BLaER1 treated with 17β-estradiol and CSF1 and Interleukin-3, amounts not matched to agents 10 nM and 100 nM (cell line): Measurements from ENCODE around the gene ANO2.

ENCODE experiments used
- H3K27ac ChIP-seq, 11 experiments: shearing (Covaris generic); formaldehyde crosslinking; 2 replicates each; pipeline ENCODE4 v1.8.1; 2022
- H3K27me3 ChIP-seq, 11 experiments: shearing (Covaris generic); formaldehyde crosslinking; 2 replicates each; pipeline ENCODE4 v1.8.1; 2022
- H3K36me3 ChIP-seq, 11 experiments: shearing (Covaris generic); formaldehyde crosslinking; 2 replicates each; pipeline ENCODE4 v1.8.1; 2022
- H3K4me1 ChIP-seq, 10 experiments: shearing (Covaris generic); formaldehyde crosslinking; 2 replicates each; pipeline ENCODE4 v1.8.1; 2022
- H3K4me2 ChIP-seq, 11 experiments: shearing (Covaris generic); formaldehyde crosslinking; 2 replicates each; pipeline ENCODE4 v1.8.1; 2022
- H3K4me3 ChIP-seq, 10 experiments: shearing (Covaris generic); formaldehyde crosslinking; 2 replicates each; pipeline ENCODE4 v1.8.1; 2022
- H3K9ac ChIP-seq, 11 experiments: shearing (Covaris generic); formaldehyde crosslinking; 2 replicates each; pipeline ENCODE4 v1.8.1; 2022
- H3K9me3 ChIP-seq, 11 experiments: shearing (Covaris generic); formaldehyde crosslinking; replicated peaks in 1 of 11; 2 replicates each; pipeline ENCODE4 v1.8.1; 2022
- H4K20me1 ChIP-seq, 11 experiments: shearing (Covaris generic); formaldehyde crosslinking; 2 replicates each; pipeline ENCODE4 v1.8.1; 2022
- Cebpa-rat ChIP-seq, 11 experiments: shearing (Covaris generic); IDR thresholded peaks; 2 replicates each; pipeline ENCODE4 v1.8.1; 2022

Gene ANO2

GRCh38 chr12:5746036-5746908, 198.8 kb downstream of the ANO2 start:
- Histone ChIP-seq H3K4me1 (peaks cover 0 to 24% (median 11%) of the 10 kb centered on the region in 10 experiments; a peak in 11 of 20 replicates), H4K20me1 (no peaks in the 10 kb centered on the region), H3K4me3 (no peak overlapping the region), H3K9ac (no peak overlapping the region), H3K27me3 (no peaks in the 10 kb centered on the region), H3K36me3 (no peaks in the 10 kb centered on the region), H3K4me2 (0 out of 22 replicates have a peak overlapping the region, but pooled peaks of 2 of the 11 experiments have one; percentile 1), H3K27ac (no peak overlapping the region), H3K9me3 (no peaks in the 10 kb centered on the region)
- no peak for TF ChIP-seq Cebpa-rat (IDR thresholded peaks at IDR 0.05)

- Histone ChIP-seq H3K36me3 (no peaks in the 10 kb centered on the region), H4K20me1 (no peaks in the 10 kb centered on the region), H3K4me3 (no peak overlapping the region), H3K9me3 (no peaks in the 10 kb centered on the region), H3K4me1 (peaks cover 0 to 27% (median 11%) of the 10 kb centered on the region in 10 experiments; a peak in 11 of 20 replicates), H3K4me2 (0 out of 22 replicates have a peak overlapping the region, but pooled peaks of 1 of the 11 experiments have one; percentile 1), H3K9ac (no peak overlapping the region), H3K27me3 (no peaks in the 10 kb centered on the region), H3K27ac (no peak overlapping the region)
- no peak for TF ChIP-seq Cebpa-rat (IDR thresholded peaks at IDR 0.05)
Observed at GRCh38 chr12:5745251-5745888, 199.7 kb downstream of the ANO2 start.

DNA sequence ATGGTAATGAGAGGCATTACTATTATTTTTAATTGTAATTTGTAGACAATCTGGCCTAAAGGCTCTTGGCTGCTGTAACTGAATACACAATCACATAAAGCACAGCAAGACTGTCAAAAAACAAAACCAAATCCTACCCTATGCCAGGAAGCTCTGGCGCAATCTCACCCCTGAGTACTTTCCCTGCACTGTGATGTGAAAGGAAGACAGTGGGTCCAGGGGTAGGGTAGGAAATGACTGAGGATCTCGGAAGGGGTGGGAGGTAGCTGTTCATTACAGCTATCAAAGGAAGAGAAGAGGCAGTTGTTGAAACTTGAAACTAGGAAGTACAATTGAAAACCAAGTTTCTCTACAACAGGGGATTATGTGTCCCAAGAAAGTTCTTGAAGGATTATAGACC, 202.8 kb downstream of the ANO2 start:
- Histone ChIP-seq H3K36me3 (no peaks in the 10 kb centered on the region), H3K4me2 (peak overlapping the region in 8 of 11 experiments; percentile 1 to 66 (median 41); a peak in 14 of 22 replicates), H3K4me1 (peaks cover 0 to 27% (median 11%) of the 10 kb centered on the region in 10 experiments; a peak in 11 of 20 replicates), H3K9me3 (no peaks in the 10 kb centered on the region), H3K27ac (peak overlapping the region in 5 of 11 experiments; percentile 3 to 59 (median 33); a peak in 5 of 22 replicates), H4K20me1 (no peaks in the 10 kb centered on the region), H3K4me3 (no peak overlapping the region), H3K9ac (peak overlapping the region in 1 of 11 experiments; percentile 28; a peak in 2 of 22 replicates), H3K27me3 (no peaks in the 10 kb centered on the region)
- 0 out of 22 replicates have a peak, but pooled peaks of 1 of the 11 experiments have one; percentile 12 for TF ChIP-seq Cebpa-rat (IDR thresholded peaks at IDR 0.05)

- Histone ChIP-seq H3K9me3 (no peaks in the 10 kb centered on the region), H3K4me1 (peaks cover 0 to 22% (median 9%) of the 10 kb centered on the region in 10 experiments; a peak in 11 of 20 replicates), H3K4me2 (no peak overlapping the region), H3K27ac (no peak overlapping the region), H3K4me3 (no peak overlapping the region), H3K36me3 (no peaks in the 10 kb centered on the region), H3K27me3 (no peaks in the 10 kb centered on the region), H3K9ac (no peak overlapping the region), H4K20me1 (no peaks in the 10 kb centered on the region)
- no peak for TF ChIP-seq Cebpa-rat (IDR thresholded peaks at IDR 0.05)
Observed at GRCh38 chr12:5739917-5740316, 205.1 kb downstream of the ANO2 start.

DNA sequence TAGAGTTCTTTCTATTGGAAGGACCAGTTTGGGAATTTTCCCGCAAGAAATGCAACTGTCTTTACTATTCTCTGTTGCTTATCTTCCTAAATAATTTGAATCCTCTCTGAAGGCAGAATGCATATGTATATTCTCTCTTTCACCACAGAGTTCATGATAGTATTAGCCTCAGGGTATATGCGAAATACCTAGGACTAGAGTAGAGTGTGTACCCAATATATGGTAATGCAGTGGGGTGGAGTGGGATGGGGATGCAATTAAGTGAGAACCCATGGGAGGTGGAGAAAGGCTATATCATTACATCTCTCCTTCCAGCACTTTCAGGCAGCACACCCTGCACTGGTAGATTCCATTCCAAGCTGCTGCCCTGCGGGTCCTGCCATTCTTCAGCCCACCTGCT, 207.3 kb downstream of the ANO2 start:
- H3K27me3 ChIP-seq: no peaks in the 10 kb centered on the region
- TF ChIP-seq Cebpa-rat (IDR thresholded peaks at IDR 0.05): no peak

GRCh38 chr12:5736527-5736926, 208.5 kb downstream of the ANO2 start:
- no peak for TF ChIP-seq Cebpa-rat (IDR thresholded peaks at IDR 0.05)
- Histone ChIP-seq H3K9me3 (no peaks in the 10 kb centered on the region), H3K4me3 (no peak overlapping the region), H3K27me3 (no peaks in the 10 kb centered on the region), H3K27ac (no peak overlapping the region), H3K4me1 (peaks cover 0 to 6% (median 0%) of the 10 kb centered on the region in 10 experiments; a peak in 7 of 20 replicates), H3K36me3 (no peaks in the 10 kb centered on the region), H3K9ac (no peak overlapping the region), H3K4me2 (no peak overlapping the region), H4K20me1 (no peaks in the 10 kb centered on the region)

More for the DNA sequence above, 207.3 kb downstream of the ANO2 start:
- Histone ChIP-seq H3K9me3 (no peaks in the 10 kb centered on the region), H4K20me1 (no peaks in the 10 kb centered on the region), H3K27ac (no peak overlapping the region), H3K4me2 (no peak overlapping the region), H3K4me3 (no peak overlapping the region), H3K9ac (no peak overlapping the region), H3K36me3 (no peaks in the 10 kb centered on the region), H3K4me1 (peaks cover 0 to 19% (median 8%) of the 10 kb centered on the region in 10 experiments; a peak in 11 of 20 replicates)

DNA sequence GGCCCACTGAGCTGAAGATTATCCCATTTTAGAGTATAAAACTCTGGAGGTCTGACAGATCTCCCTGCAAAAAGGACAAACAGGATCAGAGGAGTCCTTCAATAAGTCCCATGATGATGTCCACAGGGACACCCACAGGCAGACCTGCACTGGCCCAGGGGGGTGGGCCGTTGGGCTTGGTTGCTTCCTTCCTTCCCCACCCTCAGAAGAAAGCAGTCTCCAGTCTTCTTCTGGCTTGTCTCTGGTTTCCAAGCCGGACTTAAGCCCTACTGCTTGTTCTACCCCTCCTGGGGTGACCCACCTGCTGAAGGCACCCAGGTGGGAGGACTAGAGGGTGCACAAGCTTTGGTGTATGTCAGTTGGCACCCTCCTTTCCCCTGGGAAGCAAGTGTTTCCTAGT, 209.0 kb downstream of the ANO2 start:
- TF ChIP-seq Cebpa-rat (IDR thresholded peaks at IDR 0.05): no peak
- Histone ChIP-seq H3K27me3 (no peaks in the 10 kb centered on the region), H3K4me3 (no peak overlapping the region), H3K4me2 (no peak overlapping the region), H3K36me3 (no peaks in the 10 kb centered on the region), H3K9me3 (no peaks in the 10 kb centered on the region), H4K20me1 (no peaks in the 10 kb centered on the region), H3K9ac (no peak overlapping the region), H3K4me1 (peaks cover 0 to under 1% (median 0%) of the 10 kb centered on the region in 10 experiments; a peak in 1 of 20 replicates), H3K27ac (no peak overlapping the region)

DNA sequence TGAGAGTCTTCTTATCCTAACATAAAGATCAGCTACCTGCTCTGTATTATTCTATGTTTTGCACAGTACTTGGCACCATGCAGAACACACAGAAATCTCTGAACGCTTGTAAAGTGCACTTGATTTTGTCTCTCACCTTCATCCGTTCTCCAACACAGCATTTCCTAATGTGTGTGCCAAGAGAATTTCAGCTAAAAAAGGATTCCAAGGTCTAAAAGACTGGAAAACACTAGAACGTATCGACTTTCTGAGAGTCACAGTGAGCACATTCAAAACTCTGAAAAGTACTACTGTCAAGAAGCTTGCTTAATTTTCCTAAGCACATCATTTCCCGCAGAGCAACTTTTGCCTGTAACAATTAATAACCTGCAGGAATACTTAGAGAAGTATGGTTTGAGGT, 211.1 kb downstream of the ANO2 start:
- no peak overlapping the region for H3K27ac ChIP-seq
- no peak overlapping the region for H3K4me2 ChIP-seq
- no peak overlapping the region for H3K9ac ChIP-seq

GRCh38 chr12:5733136-5733755, 211.8 kb downstream of the ANO2 start:
- TF ChIP-seq Cebpa-rat (IDR thresholded peaks at IDR 0.05): no peak
- H3K4me1 ChIP-seq: no peaks in the 10 kb centered on the region

More for the DNA sequence above, 211.1 kb downstream of the ANO2 start:
- H4K20me1 ChIP-seq: no peaks in the 10 kb centered on the region
- no peak for TF ChIP-seq Cebpa-rat (IDR thresholded peaks at IDR 0.05)
- H3K4me1 ChIP-seq: no peaks in the 10 kb centered on the region
- H3K36me3 ChIP-seq: no peaks in the 10 kb centered on the region
- no peaks in the 10 kb centered on the region for H3K9me3 ChIP-seq
- no peak overlapping the region for H3K4me3 ChIP-seq
- H3K27me3 ChIP-seq: no peaks in the 10 kb centered on the region

More at GRCh38 chr12:5733136-5733755, 211.8 kb downstream of the ANO2 start:
- H3K9me3 ChIP-seq: no peaks in the 10 kb centered on the region
- H3K36me3 ChIP-seq: no peaks in the 10 kb centered on the region
- no peak overlapping the region for H3K4me3 ChIP-seq
- no peaks in the 10 kb centered on the region for H3K27me3 ChIP-seq
- no peak overlapping the region for H3K4me2 ChIP-seq
- no peak overlapping the region for H3K27ac ChIP-seq
- no peaks in the 10 kb centered on the region for H4K20me1 ChIP-seq
- no peak overlapping the region for H3K9ac ChIP-seq
